ENCODE data around the gene NCOA1. TPM values are rescaled to one million over a fixed set of nuclear protein-coding genes. Genes with fewer than 3 reads are reported as not detected.

NCOA1 gene
- total RNA-seq, 2 experiments from 2014 or later, result 35.5 to 40.6 TPM

DNA sequence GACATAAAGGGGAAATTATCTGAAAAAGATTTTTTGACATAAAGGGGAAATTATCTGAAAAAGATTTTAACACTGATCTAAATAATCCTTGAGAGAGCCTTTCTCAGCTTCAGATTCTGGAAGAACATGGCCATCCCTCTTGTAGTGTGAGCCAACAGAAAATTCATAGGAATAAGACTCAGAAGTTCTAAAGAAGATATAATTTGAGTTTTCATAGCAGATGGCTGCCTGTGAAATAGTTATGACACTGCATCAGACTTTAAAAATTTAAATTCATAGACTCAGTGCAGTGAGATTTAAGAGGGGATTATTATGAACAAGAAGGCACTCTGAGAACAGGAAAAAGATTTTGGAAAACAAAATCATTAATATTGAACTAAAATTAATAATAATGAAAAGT lies 50.6 kb downstream of the NCOA1 start:
- H3K4me1 Mint-ChIP-seq (ENCODE audit: low read depth), result peaks cover 27% of the 10 kb centered on the region
- no peak overlapping the region for H3K27ac ChIP-seq (ENCODE audit: low read depth in 1 of 2, low read length in 2 of 2)
- peaks cover 64% of the 10 kb centered on the region for H3K36me3 Mint-ChIP-seq (ENCODE audit: low read depth)
- H3K4me1 ChIP-seq (ENCODE audit: insufficient read depth, low read length), result peaks cover 5% of the 10 kb centered on the region
- peaks cover 1% of the 10 kb centered on the region for H3K36me3 ChIP-seq (ENCODE audit: insufficient read depth, low read length)
- intact Hi-C loops (cut with DNase I, micrococcal nuclease), result no loop called here
- no peak overlapping the region for H3K4me3 ChIP-seq (ENCODE audit: low read length)
- no peaks in the 10 kb centered on the region for H3K27me3 ChIP-seq (ENCODE audit: control insufficient read depth in 1 of 2, insufficient read depth in 2 of 2, low read length in 2 of 2)
- no peaks in the 10 kb centered on the region for H3K27me3 Mint-ChIP-seq
- ChIA-PET POLR2A (interaction anchor here (1.5 kb wide), 1 partner anchor 22 kb away, joined by 3 read pairs; no protein-coding TSS in a partner anchor), CTCF (no interaction called here)
- no peak overlapping the region for H3K27ac Mint-ChIP-seq
- peaks cover 13% of the 10 kb centered on the region for H3K9me3 Mint-ChIP-seq
- TF ChIP-seq CTCF (IDR thresholded peaks at IDR 0.05), result no peak
- DNase-seq, result no peak
- H3K4me3 Mint-ChIP-seq, result no peak overlapping the region
- no peak for ATAC-seq (ENCODE audit: poor library complexity)
- peaks cover 7 to 8% of the 10 kb centered on the region in 2 experiments for H3K9me3 ChIP-seq (ENCODE audit: control insufficient read depth in 1 of 2, insufficient read depth in 1 of 2, low read length in 2 of 2)

DNA sequence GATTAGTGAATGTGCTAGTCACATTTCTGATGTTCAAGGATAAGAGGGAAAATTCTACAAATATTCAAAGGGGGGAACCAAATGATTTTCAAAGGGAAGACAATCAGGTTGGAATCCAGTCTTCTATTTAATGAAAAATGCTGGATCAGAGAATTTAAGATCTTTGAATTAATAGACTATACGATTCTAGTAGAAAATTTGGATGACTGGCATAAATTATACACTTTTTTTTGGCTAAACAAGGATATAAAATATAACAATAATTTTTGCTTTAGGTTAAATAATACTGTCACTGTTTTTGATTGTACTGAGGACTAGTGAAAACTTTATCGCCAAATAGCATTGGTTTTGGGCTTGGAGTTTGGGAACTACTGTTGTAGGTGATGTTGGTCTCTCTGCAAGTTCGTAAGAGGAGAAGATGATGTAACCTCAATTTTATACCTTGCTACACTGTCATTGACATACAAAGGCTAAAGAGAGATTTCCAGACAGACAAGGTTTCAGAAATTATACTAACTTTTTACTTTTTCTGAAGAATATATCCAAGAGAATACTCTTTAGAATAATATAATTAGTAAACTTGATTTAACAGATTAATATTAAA lies 51.3 kb downstream of the NCOA1 start:
- DNase-seq (no peak), ATAC-seq (ENCODE audit: poor library complexity) (no peak)
- peaks cover 7 to 8% of the 10 kb centered on the region in 2 experiments for H3K9me3 ChIP-seq (ENCODE audit: control insufficient read depth in 1 of 2, insufficient read depth in 1 of 2, low read length in 2 of 2)
- ChIA-PET POLR2A (interaction anchor here (1.5 kb wide), 1 partner anchor 23 kb away, joined by 3 read pairs; no protein-coding TSS in a partner anchor), CTCF (no interaction called here)
- Mint-ChIP-seq H3K27me3 (no peaks in the 10 kb centered on the region), H3K4me1 (ENCODE audit: low read depth) (peaks cover 27% of the 10 kb centered on the region), H3K9me3 (peaks cover 13% of the 10 kb centered on the region), H3K27ac (no peak overlapping the region), H3K4me3 (no peak overlapping the region), H3K36me3 (ENCODE audit: low read depth) (peaks cover 59% of the 10 kb centered on the region)
- H3K36me3 ChIP-seq (ENCODE audit: insufficient read depth, low read length), result no peaks in the 10 kb centered on the region
- H3K4me1 ChIP-seq (ENCODE audit: insufficient read depth, low read length), result peaks cover 5% of the 10 kb centered on the region
- intact Hi-C loops (cut with DNase I, micrococcal nuclease), result no loop called here
- no peak overlapping the region for H3K4me3 ChIP-seq (ENCODE audit: low read length)
- no peak overlapping the region for H3K27ac ChIP-seq (ENCODE audit: low read depth in 1 of 2, low read length in 2 of 2)
- TF ChIP-seq CTCF (IDR thresholded peaks at IDR 0.05), result no peak
- no peaks in the 10 kb centered on the region for H3K27me3 ChIP-seq (ENCODE audit: control insufficient read depth in 1 of 2, insufficient read depth in 2 of 2, low read length in 2 of 2)

DNA sequence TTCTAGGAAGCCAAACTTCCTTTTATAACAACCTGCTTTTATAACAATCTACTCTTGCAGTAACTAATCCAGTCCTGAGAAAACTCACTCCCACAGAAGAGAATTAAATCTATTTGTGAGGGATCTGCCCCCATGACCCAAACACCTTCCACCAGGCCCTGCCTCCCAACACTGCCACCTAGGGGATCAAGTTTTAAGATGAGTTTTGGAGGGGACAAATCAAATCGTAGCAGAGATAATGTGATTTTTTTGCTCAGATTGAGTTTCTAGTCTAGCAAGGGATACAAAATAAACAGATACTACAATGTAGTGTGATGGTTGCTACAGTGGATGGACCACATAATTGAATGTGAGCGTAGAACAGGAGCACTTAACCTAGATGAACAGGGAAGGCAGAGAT lies 52.2 kb downstream of the NCOA1 start:
- no peak overlapping the region for H3K27ac ChIP-seq (ENCODE audit: low read depth in 1 of 2, low read length in 2 of 2)
- no peak overlapping the region for H3K4me3 ChIP-seq (ENCODE audit: low read length)
- DNase-seq, result peak in 3 of 14 experiments; percentile 5 to 17 (median 5)
- Mint-ChIP-seq H3K4me1 (ENCODE audit: low read depth) (peaks cover 27% of the 10 kb centered on the region), H3K4me3 (no peak overlapping the region), H3K36me3 (ENCODE audit: low read depth) (peaks cover 63% of the 10 kb centered on the region), H3K9me3 (peaks cover 13% of the 10 kb centered on the region), H3K27ac (no peak overlapping the region), H3K27me3 (no peaks in the 10 kb centered on the region)
- POLR2A ChIA-PET, result no interaction called here
- no peaks in the 10 kb centered on the region for H3K27me3 ChIP-seq (ENCODE audit: control insufficient read depth in 1 of 2, insufficient read depth in 2 of 2, low read length in 2 of 2)
- H3K9me3 ChIP-seq (ENCODE audit: control insufficient read depth in 1 of 2, insufficient read depth in 1 of 2, low read length in 2 of 2), result peaks cover 7 to 8% of the 10 kb centered on the region in 2 experiments
- no peak for TF ChIP-seq CTCF (IDR thresholded peaks at IDR 0.05)
- peaks cover 5% of the 10 kb centered on the region for H3K4me1 ChIP-seq (ENCODE audit: insufficient read depth, low read length)
- intact Hi-C loops (cut with DNase I, micrococcal nuclease), result no loop called here
- CTCF ChIA-PET, result no interaction called here
- H3K36me3 ChIP-seq (ENCODE audit: insufficient read depth, low read length), result no peaks in the 10 kb centered on the region
- no peak for ATAC-seq (ENCODE audit: poor library complexity)

All from CD4-positive, alpha-beta T cell (primary cell).